ENCODE results near the gene FBXW10. TPM values are rescaled to one million over a fixed set of nuclear protein-coding genes. Genes with fewer than 3 reads are reported as not detected.
"Not testable (repeated sequence)": the region's sequence is repeated elsewhere in the genome, so short reads cannot be mapped to it uniquely, and the experiment has no call there.

FBXW10 gene
- total RNA-seq, 6 experiments from 2014 or later = 0.05 to 0.07 TPM; not detected in 4

- H3K27me3 Mint-ChIP-seq (ENCODE audit: insufficient read depth) = peaks cover 22% of the 10 kb centered on the region
- not testable (repeated sequence) for H3K36me3 Mint-ChIP-seq (ENCODE audit: low read depth); H3K9me3 Mint-ChIP-seq; H3K27ac Mint-ChIP-seq; H3K4me3 Mint-ChIP-seq; DNase-seq; H3K4me1 Mint-ChIP-seq (ENCODE audit: low read depth)
Measured at GRCh38 chr17:18770572-18770971, 26.7 kb downstream of the FBXW10 start.

GRCh38 chr17:18771066-18771465 lies 27.2 kb downstream of the FBXW10 start:
- H3K4me1 Mint-ChIP-seq (ENCODE audit: low read depth); DNase-seq; H3K9me3 Mint-ChIP-seq; H3K36me3 Mint-ChIP-seq (ENCODE audit: low read depth); H3K27ac Mint-ChIP-seq; H3K4me3 Mint-ChIP-seq: not testable (repeated sequence)
- peaks cover 22% of the 10 kb centered on the region for H3K27me3 Mint-ChIP-seq (ENCODE audit: insufficient read depth)

GRCh38 chr17:18772471-18772870 lies 28.6 kb downstream of the FBXW10 start:
- DNase-seq = no peak
- no peak for TF ChIP-seq CTCF (IDR thresholded peaks at IDR 0.05)
- Mint-ChIP-seq H3K4me3 (peak overlapping the region; percentile 11; the same call in 1 of the 2 replicates), H3K9me3 (no peaks in the 10 kb centered on the region), H3K4me1 (ENCODE audit: low read depth) (peaks cover 5% of the 10 kb centered on the region; the same call in 1 of the 2 replicates), H3K36me3 (ENCODE audit: low read depth) (no peaks in the 10 kb centered on the region), H3K27ac (no peak overlapping the region), H3K27me3 (ENCODE audit: insufficient read depth) (peaks cover 21% of the 10 kb centered on the region)

- H3K27me3 Mint-ChIP-seq (ENCODE audit: insufficient read depth); H3K9me3 Mint-ChIP-seq: not testable (repeated sequence)
- Mint-ChIP-seq H3K36me3 (ENCODE audit: low read depth) (peaks cover 22% of the 10 kb centered on the region), H3K27ac (peak within 1 kb of the TSS; percentile 91), H3K4me3 (peak within 1 kb of the TSS; percentile 88), H3K4me1 (ENCODE audit: low read depth) (peaks cover 25% of the 10 kb centered on the region)
- peak; percentile 94 for DNase-seq
Measured at GRCh38 chr17:18780991-18781718, 37.3 kb downstream of the FBXW10 start, which contains the start of gene TVP23B. Gene TVP23B (plus strand): TSS chr17:18781183. CDS start chr17:18781294, 111 bp downstream.

- not testable (repeated sequence) for DNase-seq; H3K9me3 Mint-ChIP-seq; H3K27me3 Mint-ChIP-seq (ENCODE audit: insufficient read depth)
- Mint-ChIP-seq H3K36me3 (ENCODE audit: low read depth) (peaks cover 22% of the 10 kb centered on the region), H3K4me3 (peak overlapping the region; percentile 84), H3K4me1 (ENCODE audit: low read depth) (peaks cover 25% of the 10 kb centered on the region), H3K27ac (peak overlapping the region; percentile 79)
Measured at GRCh38 chr17:18781805-18782204, 38.0 kb downstream of the FBXW10 start.

GRCh38 chr17:18785933-18786332 lies 42.1 kb downstream of the FBXW10 start:
- not testable (repeated sequence) for DNase-seq; H3K4me3 Mint-ChIP-seq; H3K27ac Mint-ChIP-seq; H3K9me3 Mint-ChIP-seq; H3K27me3 Mint-ChIP-seq (ENCODE audit: insufficient read depth)
- Mint-ChIP-seq H3K36me3 (ENCODE audit: low read depth) (peaks cover 27% of the 10 kb centered on the region), H3K4me1 (ENCODE audit: low read depth) (peaks cover 26% of the 10 kb centered on the region)

- H3K27me3 Mint-ChIP-seq (ENCODE audit: insufficient read depth); H3K4me3 Mint-ChIP-seq; DNase-seq; H3K9me3 Mint-ChIP-seq; H3K27ac Mint-ChIP-seq: not testable (repeated sequence)
- H3K36me3 Mint-ChIP-seq (ENCODE audit: low read depth) = peaks cover 27% of the 10 kb centered on the region
- peaks cover 26% of the 10 kb centered on the region for H3K4me1 Mint-ChIP-seq (ENCODE audit: low read depth)
Measured at GRCh38 chr17:18786890-18787289, 43.0 kb downstream of the FBXW10 start.

GRCh38 chr17:18791402-18791801 lies 47.5 kb downstream of the FBXW10 start:
- not testable (repeated sequence) for H3K9me3 Mint-ChIP-seq; H3K27ac Mint-ChIP-seq; H3K27me3 Mint-ChIP-seq (ENCODE audit: insufficient read depth); H3K36me3 Mint-ChIP-seq (ENCODE audit: low read depth); H3K4me3 Mint-ChIP-seq
- peaks cover 28% of the 10 kb centered on the region for H3K4me1 Mint-ChIP-seq (ENCODE audit: low read depth)
- DNase-seq = peak; percentile 23
- TF ChIP-seq CTCF (IDR thresholded peaks at IDR 0.05) = peak; percentile 34; the same call in 1 of the 2 replicates

- not testable (repeated sequence) for H3K36me3 Mint-ChIP-seq (ENCODE audit: low read depth); H3K4me3 Mint-ChIP-seq; H3K27me3 Mint-ChIP-seq (ENCODE audit: insufficient read depth); H3K9me3 Mint-ChIP-seq
- peak; percentile 31 for DNase-seq
- Mint-ChIP-seq H3K4me1 (ENCODE audit: low read depth) (peaks cover 22% of the 10 kb centered on the region), H3K27ac (peak overlapping the region; percentile 73)
Measured at GRCh38 chr17:18794841-18795240, 51.0 kb downstream of the FBXW10 start.

- Mint-ChIP-seq H3K36me3 (ENCODE audit: low read depth) (peaks cover 11% of the 10 kb centered on the region; the same call in 1 of the 2 replicates), H3K4me1 (ENCODE audit: low read depth) (peaks cover 22% of the 10 kb centered on the region)
- DNase-seq; H3K4me3 Mint-ChIP-seq; H3K27me3 Mint-ChIP-seq (ENCODE audit: insufficient read depth); H3K27ac Mint-ChIP-seq; H3K9me3 Mint-ChIP-seq: not testable (repeated sequence)
Measured at GRCh38 chr17:18796887-18797286, 53.0 kb downstream of the FBXW10 start.

GRCh38 chr17:18803458-18804245 lies 59.8 kb downstream of the FBXW10 start:
- H3K4me1 Mint-ChIP-seq (ENCODE audit: low read depth); DNase-seq; H3K9me3 Mint-ChIP-seq; H3K27me3 Mint-ChIP-seq (ENCODE audit: insufficient read depth); H3K27ac Mint-ChIP-seq; H3K4me3 Mint-ChIP-seq: not testable (repeated sequence)
- H3K36me3 Mint-ChIP-seq (ENCODE audit: low read depth) = peaks cover 12% of the 10 kb centered on the region; the same call in 1 of the 2 replicates
